Stimulated activated CD4-positive, alpha-beta T cell treated with anti-CD3 and anti-CD28 coated beads, Interleukin-1b, Interleukin-23, amount 100 ng/mL, for 24 hours (primary cell): ENCODE data around the gene SFTPB.
"Not testable (repeated sequence)": the region's sequence is repeated elsewhere in the genome, so short reads cannot be mapped to it uniquely, and the experiment has no call there.

Experiments used
- DNase-seq, 4 experiments: peaks; one replicate each; pipeline ENCODE4 v3.0.0-alpha.2; 2020; ENCODE audit warnings: low read depth in 4 of 4, low spot score in 1 of 4

The SFTPB gene

DNA sequence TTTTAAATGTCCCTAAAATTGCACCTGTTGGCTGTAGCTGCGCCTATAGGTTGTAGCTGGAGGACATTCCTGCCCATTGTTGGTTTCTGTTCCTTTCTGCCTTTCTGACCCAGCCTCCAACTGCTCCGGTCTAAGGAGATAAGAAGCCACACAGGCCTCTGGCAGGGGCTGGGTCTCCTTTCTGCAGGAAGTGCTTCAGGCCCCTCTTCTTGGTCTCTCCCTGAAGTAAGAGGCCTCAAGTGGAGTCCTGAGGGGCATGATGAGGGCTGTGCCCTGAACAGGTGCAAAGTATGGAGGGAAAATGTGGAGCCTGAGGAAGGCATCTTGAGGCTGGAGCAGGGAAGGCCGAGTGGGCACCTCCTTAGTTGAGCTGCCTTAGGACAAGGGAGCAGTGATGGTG is 10.4 kb upstream of the SFTPB start:
- no peak for DNase-seq

DNA sequence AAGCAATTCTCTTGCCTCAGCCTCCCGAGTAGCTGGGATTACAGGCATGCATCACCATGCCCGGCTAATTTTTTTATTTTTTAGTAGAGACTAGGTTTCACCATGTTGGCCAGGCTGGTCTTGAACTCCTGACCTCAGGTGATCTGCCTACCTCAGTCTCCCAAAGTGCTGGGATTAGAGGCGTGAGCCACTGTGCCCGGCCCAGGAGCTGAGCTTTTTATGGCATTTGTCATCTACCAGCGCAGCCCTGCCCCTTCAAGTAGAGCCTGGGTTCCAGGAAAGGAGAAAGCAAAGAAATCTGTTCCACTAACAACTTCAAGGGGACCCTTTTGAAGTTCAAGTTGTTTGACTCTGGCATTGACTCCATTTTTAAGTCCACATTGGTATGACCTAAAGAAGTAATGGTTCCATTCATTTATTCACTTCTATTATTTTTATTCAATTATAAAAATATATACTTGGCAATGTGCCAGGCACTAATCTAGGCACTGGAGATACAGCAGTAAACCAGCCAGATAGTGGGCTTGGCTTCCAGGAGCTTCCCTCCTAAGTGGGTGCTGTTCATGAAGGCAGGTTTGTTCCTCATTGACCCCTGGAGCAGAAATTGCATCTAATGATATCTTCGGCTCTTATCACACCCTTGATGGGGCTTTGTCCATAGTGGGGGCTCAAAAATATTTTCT is 8.0 kb upstream of the SFTPB start:
- DNase-seq: no peak

DNA sequence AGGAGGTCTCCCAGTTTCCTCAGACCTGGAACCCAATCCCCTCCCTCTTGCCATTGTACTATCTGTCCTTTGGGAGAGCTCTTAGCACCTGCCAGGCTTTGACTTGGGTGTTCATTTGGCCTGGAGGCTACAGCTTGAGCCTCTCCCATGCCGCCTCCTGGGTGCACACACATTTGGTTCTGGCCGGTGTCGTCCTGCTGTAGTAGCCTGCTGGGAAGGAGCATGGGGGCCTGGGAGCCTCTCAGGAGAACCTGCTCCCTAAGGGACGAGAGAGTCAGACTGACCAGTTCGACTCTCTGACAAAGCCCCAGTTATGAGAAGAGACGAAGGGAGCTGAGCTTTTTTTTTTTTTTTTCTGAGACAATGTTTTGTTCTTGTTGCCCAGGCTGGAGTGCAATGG is 7.4 kb upstream of the SFTPB start:
- DNase-seq: no peak

DNA sequence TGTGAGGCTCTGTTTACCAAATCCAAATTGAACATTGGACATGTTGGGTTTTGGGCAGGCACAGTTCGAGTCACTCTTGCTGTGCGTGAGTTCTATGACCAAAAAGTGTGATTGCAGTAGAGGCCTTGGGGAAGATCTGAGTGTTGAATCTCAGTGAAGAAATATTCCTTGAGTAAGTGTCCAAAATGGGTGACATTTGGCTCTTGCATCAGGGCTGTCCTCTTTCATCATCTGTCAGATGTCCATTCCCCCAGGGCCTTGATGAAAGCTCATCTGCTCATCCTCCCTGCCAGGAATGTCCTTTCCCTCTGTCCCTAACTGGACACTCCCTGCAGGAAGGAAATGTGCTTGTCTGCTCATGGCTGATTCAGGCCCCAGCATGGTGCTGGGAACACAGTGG is 6.4 kb upstream of the SFTPB start:
- no peak for DNase-seq

DNA sequence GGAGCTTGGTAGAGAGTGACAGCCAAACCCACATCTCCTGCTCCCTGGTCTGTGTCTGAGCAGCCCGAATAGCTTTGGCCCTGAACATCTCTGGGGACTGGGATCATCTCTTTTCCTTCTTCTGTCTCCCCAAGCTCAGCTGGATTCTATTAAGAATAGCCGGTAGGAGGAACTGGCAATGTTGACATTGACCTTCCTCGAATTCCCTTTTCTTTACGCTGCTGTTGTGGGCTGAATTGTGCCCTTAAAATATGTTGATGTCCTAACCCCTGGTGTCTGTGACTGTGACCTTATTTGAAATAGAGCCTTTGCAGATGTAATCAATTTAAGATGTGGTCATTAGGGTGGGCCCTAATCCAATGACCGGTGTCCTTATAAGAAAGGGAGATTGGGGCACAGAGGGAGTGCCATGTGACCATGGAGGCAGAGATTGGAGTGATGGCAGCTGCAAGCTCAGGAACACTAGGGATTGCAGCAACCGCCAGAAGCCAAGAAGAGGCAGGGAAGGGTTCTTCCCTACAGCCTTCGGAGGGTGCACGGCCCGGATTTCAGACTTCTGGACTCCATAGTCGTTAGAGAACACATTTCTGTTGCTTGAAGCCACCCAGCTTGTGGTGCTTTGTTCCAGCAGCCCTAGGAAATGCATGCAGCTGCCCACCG is 5.8 kb upstream of the SFTPB start:
- DNase-seq: no peak

DNA sequence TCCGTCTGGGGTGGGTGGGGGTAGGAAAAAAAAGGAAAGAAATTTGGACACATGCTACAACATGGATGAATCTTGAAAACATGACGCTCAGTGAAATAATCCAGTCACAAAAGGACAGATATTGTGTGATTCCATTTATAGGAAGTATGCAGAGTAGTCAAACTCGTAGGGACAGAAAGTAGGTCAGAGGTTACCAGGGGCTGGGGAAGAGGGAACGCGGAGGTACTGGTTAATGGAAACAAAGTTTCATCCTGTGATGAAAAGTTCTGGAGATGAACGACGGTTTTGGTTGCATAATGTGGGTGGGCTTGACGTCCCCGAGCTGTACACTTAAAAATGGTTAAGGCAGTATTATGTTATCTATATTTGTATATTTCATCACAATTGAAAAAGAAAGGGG is 4.5 kb upstream of the SFTPB start:
- DNase-seq: no peak

DNA sequence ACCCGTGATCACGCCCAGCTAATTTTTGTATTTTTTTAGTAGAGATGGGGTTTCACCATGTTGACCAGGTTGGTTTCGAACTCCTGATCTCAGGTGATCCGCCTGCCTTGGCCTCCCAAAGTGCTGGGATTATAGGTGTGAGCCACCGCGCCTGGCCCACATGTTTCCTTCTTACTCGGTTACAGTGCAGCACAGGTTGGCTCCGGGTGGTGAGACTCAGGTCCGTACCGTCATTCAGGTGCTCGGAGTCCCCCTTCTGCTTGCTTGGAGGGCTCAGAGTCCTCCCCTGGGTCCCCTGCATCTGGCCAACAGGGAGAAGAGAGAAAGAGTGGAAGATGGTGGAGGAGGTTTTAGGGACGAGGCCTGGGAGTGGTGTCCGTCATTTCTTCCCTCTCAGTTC is 2.4 kb upstream of the SFTPB start:
- DNase-seq: not testable (repeated sequence)

DNA sequence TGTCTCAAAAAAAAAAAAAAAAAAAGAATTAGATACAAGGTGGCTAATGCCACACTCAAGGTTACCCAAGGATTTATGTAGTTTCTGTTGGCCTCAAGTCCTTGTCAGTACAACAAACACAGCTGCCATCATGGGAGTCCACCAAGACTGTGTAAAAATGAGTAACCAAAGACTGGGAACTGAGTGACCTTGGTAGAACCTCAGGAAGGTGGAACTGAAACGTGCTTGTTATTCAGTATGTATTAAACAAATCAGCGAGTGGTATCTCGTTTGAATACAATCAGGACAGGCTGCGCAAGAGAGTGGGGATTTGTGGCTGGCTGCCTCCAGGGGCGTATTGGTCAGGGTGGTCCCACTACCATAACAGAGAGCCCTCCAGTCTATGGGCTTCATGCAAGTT is 1.6 kb upstream of the SFTPB start:
- DNase-seq: no peak

DNA sequence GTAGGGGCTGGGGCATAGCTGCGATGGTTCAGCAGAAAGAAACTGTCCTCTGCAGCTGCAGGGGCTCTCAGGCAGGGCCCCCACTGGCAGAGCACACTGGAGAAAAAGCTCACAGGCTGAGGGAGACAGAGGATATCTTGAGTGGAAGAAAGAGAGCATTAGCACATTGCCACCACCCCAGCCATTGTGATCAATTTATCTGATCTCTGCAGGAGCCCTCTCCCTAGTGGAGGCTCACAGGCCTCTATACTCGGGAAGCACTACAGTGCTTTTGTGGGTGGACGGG is 801 bp upstream of the SFTPB start:
- no peak for DNase-seq

DNA sequence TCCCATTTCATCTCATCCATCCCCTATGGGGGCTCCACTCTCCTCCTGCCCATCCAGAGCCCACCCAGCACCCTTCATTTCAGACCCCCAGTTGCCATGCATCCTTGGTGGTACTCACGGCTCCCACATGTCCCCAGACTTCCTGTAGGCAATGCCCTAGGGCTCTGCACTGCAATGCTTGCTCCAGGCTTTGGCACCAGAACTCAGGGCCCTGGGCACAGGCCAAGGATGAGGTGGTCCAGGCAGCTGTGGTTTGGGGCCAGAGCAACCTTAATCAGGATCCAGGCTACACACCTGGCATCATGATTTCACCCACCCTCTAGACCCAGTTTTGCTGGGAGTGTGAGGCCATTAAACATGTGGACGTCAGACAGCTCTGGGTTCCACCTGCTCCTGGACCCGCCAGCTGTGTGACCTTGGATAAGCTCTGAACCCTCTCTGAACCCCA is 414 bp downstream of the SFTPB start:
- no peak for DNase-seq

DNA sequence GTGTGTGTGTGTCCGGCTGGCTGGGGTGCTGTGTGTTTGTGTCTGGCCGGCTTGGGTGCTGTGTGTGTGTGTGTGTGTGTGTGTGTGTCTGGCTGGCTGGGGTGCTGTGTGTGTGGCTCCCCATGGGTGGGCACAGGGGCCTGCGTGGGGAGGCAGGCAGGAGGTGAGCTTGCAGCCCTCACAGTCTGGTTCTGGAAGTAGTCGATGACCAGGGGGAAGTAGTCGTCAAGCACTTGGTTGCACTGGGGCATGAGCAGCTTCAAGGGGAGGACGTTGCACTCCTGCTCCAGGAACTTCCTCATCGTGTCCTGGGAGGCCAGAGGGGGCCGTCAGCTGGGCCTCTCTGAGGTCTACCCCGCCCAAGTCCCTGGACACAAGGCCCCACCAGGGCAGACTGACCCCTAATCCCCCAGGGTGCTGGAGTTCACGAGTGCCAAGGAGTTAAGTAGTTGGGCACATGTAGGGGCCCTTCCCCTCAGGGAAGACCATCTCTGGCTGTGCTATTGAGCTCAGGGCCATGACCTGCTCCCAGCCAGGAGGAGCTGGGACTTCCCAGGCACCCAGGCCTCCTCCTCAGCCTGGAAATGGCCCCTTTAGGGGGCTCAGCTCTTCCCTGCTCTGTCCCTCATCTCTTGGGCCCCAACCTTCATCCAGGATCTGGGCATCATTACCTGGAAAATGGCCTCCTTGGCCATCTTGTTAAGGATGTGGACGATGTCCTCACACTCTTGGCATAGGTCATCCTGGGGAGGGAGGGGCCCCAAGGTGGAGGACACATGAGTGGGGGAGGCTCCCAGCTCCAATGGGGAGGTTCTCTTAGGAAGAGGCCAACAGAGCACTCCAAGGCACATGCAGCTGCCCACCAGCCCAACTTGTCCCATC is 1.3 kb downstream of the SFTPB start:
- no peak for DNase-seq

DNA sequence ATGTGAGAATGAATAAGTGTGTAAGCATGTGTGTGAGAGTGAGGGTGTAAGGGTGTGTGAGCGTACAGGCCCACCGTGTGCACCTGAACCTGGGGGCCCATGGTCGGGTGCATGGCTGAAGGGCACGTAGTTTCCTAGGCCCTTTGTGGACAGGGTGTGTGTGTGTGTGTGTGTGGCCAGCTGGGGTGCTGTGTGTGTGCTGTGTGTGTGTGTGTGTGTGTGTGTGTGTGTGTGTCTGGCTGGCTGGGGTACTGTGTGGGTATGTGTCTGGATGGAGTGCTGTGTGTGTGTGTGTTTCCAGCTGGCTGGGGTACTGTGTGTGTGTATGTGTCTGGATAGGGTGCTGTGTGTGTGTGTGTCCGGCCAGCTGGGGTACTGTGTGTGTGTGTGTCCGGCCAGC is 2.0 kb downstream of the SFTPB start:
- no peak for DNase-seq

DNA sequence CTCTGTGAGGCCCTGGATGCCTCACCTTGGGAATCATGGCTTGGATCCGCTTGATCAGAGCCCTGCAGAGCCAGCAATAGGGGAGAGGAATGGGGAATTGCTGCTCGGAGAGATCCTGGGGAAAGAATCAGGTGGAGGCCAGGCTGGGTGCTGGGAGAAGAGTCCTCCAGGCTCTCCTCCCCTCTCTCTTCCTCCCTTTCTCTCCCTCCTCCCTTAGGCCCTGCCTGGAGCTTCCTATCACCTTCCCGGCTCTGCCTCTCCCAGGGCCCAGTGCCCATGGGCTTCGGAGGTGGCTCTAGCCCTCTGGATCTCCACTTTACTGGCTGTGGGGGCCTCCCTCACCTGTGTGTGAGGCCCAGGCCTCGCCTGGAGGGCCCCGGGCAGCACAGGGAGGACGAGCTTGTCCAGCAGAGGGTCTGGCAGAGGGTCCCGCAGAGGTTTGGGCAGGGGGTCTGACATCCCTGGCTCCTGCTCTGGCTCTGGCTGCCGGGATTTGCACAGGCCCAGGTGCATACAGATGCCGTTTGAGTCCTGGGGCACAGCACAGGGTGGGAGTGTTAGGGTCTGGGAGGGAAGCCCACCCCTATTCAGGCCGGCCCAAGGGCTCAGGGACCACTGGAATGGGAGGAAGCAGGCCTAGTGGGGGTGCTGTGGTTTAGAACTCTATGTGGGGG is 2.6 kb downstream of the SFTPB start:
- DNase-seq: no peak

DNA sequence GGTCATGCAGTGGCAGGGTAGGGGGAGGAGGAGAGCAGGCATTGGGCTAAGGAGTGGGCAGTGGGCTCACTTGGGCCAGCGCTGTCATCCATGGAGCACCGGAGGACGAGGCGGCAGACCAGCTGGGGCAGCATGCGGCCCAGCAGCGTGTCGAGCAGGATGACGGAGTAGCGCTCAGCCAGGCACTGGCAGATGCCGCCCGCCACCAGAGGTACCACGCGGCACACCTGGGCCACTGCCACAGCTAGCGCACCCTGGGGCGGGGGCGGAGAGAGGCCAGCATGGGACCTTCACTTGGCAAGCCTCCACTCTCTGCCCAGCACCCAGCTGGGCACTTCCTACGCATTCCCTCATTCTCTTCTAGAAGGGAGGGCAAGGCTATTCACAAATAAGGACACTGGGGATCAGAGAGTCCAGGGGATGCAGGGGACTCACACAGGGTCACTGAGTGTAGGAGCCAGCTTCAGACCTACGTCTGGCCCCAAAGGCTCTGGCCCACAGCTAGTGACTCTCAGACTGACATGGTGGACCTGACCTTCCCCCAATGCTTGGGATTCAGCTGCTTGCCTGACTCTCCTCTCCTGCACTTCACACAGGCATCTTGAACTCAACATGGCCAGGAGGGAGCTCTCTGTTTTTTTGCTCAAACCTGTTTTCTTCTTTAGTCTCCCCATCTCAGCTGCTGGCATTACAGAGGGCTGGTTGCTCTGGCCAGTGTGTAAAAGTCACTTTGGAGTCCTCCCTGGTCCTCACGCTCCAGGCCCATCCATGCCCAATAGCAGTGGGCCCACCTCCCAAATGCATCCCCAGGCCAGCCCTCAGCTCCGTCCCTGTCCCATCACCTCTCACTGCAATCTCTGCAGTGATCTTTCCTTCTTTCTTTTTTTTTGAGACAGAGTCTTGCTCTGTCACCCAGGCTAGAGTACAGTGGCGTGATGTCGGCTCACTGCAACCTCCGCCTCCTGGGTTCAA is 4.1 kb downstream of the SFTPB start:
- no peak for DNase-seq

DNA sequence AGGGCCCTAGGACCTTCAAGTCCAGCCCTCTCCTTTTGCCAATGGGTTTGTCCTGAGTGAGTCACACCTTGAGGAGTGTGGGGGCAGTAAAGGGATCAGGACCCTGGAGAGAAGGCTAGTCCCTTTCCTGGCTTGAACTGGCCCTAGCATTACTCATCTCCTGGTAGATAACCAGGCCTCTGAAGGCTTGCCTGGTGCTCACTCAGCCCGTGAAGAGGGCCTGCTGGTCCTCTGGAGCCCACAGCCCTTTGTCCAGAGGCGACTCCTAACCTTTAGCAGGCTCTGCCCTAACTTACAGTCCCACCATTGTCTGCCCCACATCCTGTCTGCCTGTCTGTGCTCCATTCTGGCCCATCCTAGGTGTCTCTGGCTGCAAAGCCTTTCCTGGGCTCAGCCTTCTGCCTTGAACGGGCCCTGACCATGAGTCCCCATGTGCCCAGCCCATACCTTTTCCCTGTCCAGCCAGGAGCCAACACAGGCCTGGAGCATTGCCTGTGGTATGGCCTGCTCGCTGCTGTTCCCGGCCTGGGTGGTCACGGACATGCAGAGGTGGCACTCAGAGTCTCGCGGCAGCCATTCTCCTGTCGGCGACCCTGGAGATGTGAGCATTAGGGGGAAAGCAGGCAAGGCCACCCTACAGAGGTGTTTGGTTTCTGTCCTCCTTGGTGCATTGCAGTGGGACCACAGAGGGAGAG is 5.0 kb downstream of the SFTPB start:
- no peak for DNase-seq

DNA sequence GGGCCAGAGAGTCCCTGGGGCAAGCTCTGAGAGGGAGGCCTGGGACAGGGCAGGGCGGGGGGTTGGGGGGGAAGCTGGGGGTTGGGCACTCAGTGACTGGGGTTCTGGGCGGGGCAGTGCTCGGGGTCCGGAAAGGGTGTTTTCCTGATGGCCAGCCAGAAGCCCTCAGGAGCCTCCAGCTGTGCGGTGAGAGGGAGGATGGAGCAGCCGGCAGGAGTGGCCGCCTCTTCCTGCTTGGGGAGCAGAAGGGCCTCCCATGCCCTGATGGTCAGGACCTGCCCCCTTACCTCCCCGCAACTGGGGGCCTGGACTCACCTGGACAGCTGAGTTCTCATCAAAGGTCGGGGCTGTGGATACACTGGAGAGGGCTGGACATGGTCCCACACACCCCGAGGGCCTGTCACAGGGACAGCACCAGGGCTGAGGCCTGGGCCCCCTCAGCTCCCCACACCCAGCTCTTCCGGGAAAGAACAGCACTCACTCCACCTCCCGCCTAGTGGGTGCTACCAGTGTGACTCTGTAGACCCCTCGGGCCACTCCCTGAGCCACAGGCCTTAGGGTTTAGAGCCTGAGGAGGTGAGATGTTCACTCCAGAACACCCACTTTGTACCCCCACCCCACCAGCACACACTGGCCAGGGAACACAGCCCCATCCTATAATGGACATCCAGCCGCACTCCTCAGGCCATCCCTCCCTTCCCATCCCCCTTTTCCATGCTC is 6.7 kb downstream of the SFTPB start:
- DNase-seq: no peak

DNA sequence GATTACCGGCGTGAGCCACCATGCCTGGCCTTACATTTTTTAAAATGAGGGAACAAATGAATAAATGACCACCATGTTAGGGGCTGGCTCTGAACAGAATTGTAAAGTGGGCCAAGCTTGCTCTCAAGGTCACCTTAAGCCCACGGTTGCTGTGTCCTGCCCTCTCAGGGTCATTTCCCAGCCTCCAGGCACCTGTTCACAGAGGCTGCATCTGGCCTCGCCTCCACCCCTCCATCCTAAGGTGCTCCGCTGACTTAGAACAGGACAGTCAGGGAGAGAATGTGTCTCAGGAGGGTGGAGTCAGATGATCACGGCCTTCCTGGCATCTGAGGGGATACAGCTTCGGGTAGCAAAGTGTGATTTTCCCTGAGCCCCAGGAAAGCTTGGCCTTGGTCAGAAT is 7.3 kb downstream of the SFTPB start:
- no peak for DNase-seq

DNA sequence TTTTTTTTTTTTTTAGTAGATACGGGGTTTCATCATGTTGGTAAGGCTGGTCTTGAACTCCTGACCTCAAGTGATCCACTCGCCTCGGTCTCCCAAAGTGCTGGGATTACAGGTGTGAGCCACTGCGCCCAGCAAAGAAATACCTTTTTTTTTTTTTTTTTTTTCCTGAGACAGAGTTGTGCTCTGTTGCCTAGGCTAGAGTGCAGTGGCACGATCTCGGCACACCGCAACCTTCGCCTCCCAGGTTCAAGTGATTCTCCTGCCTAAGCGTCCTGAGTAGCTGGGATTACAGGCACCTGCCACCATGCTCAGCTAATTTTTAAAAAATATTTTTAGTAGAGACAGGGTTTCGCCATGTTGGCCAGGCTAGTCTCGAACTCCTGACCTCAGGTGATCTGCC is 7.7 kb downstream of the SFTPB start:
- not testable (repeated sequence) for DNase-seq

DNA sequence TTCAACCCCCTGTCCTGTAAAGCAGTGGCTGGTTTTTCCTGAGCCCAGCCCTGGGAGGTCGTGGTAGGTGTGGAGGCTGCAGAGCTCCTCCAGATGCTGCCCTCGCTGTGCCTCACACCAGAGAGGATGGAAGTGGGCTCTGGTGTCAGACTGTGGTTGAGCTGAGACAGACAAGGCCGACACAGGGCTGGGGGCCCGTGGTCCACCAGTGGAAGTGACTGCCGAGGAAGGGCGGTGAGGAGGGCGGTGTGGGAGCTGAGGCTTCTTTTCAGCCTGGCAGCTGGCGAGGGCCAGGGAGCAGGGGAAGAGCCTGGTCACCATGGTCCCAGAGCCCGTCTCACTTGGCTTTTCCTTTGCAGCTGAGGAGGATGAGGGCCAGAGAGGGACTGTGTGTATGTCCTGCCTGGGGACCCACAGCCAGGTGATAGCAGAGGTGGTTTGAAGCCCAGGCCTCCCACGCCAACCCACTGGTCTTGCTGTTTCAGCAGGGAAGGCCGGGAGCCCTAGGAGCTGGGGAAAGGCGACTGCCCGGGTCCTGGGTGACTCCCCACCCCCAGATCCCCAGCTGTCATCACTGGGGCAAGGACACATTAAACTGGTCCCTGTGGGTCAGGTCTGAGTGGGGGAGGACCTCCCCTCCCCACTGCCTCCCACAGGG is 8.5 kb downstream of the SFTPB start:
- DNase-seq: no peak
